Activated naive CD4-positive, alpha-beta T cell (primary cell): ENCODE measurements around the gene TUBB.
"Not testable (repeated sequence)": the region's sequence is repeated elsewhere in the genome, so short reads cannot be mapped to it uniquely, and the experiment has no call there.

ENCODE experiments used
- DNase-seq, 4 experiments: peaks; one replicate each; lab custom pipeline; 2025; lab: John Stamatoyannopoulos, UW

The TUBB gene

GRCh38 chr6:30760549-30760948, 40.4 kb downstream of the TUBB start:
- DNase-seq, result no peak

DNA sequence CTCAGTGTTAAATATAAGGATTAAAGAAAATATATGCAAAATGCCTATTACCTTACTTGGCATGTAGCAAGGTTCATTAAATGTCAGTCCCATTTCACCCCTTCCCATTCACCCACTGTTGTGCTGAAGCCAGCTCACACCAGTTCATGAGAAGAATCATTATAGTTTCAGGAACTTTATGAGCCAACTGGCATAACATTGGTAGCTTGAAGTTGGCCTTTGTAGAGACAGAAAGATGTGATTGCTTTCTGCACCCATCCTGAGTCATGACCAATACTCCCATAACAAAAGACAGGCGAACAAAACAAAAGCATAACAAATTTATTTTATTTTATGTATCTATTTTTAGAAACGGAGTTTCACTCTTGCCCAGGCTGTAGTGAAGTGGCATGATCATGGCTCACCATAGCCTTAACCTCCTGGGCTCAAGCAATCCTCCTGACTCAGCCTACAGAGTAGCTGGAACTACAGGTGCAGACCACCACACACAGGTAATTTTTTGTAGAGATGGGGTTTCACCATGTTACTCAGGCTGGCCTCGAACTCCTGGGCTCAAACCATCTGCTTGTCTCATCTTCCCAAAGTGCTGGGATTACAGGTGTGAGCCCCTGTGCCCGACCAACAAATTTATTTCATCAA, 41.8 kb downstream of the TUBB start:
- DNase-seq, result no peak

- DNase-seq, result no peak
These were observed 43.0 kb downstream of the TUBB start for GRCh38 chr6:30763155-30763617.

- peak in 1 of 4 experiments; percentile 13 for DNase-seq
These were observed 43.7 kb downstream of the TUBB start for GRCh38 chr6:30763618-30764489.

DNA sequence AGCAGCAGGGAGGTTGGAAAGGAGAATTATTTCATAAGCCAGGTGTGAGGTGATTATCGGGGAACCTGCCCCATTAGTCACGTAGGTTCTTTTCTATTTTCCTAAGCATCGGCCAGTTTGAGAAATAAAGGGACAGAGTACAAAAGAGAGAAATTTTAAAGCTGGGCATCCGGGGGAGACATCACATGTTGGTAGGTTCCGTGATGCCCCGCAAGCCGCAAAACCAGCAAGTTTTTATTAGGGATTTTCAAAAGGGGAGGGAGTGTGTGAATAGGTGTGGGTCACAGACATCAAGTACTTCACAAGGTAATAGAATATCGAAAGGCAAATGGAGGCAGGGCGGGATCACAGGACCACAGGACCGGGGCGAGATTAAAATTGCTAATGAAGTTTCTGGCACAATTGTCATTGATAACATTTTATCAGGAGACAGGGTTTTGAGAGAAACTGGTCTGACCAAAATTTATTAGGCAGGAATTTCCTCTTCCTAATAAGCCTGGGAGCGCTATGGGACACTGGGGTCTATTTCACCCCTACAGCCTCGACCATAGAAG, 44.4 kb downstream of the TUBB start:
- not testable (repeated sequence) for DNase-seq

DNA sequence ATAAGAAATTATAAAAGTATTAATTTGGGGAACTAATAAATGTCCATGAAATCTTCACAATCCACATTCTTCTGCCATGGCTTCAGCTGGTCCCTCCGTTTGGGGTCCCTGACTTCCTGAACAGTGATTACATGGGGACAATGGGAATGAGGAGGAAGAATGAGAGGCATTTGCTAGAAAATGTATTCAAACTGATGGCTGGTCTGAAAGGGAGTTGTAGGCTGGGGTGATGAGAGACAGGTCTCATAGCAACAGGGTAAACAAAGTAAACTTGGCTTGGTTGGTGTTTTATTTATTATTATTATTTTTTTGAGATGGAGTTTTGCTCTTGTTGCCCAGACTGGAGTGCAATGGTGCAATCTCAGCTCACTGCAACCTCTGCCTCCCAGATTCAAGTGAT, 45.3 kb downstream of the TUBB start:
- DNase-seq, result not testable (repeated sequence)

DNA sequence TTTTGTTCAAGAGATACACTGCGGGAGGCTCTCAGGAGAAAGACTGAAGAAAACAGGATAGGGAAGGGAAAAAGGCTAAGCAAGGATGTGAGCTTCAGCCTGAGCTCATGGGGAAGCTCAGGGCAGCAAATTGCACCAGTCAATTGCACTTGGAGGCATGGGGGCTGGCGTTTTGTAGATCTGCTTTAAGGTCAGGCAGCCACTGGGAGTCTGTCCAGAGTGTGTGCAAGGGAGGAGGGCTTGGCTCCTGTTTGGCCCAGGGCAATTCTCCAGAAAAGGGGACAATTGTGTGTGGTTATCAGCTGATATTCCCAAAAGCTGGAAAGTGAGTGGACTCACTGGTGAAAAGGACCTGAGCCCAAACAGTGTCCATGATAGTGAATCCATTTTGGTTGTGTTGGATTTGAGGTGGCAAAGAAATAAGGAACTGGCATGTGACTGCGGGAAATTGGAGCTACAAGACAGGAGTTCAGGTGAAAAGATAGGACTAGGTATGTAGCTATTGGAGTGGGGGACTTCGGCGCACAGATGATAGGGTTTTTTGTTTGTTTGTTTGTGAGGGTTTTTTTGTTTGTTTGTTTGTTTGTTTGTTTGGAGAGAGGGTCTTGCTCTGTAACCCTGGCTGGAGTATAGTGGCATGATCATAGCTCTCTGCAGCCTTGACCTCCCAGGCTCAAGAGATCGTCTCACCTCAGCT, 46.5 kb downstream of the TUBB start:
- DNase-seq, result no peak

- DNase-seq, result no peak
These were observed 47.2 kb downstream of the TUBB start for GRCh38 chr6:30767158-30767943.

- no peak for DNase-seq
These were observed 47.8 kb downstream of the TUBB start for GRCh38 chr6:30767944-30768301.

GRCh38 chr6:30768634-30769087, 48.5 kb downstream of the TUBB start:
- DNase-seq, result no peak

DNA sequence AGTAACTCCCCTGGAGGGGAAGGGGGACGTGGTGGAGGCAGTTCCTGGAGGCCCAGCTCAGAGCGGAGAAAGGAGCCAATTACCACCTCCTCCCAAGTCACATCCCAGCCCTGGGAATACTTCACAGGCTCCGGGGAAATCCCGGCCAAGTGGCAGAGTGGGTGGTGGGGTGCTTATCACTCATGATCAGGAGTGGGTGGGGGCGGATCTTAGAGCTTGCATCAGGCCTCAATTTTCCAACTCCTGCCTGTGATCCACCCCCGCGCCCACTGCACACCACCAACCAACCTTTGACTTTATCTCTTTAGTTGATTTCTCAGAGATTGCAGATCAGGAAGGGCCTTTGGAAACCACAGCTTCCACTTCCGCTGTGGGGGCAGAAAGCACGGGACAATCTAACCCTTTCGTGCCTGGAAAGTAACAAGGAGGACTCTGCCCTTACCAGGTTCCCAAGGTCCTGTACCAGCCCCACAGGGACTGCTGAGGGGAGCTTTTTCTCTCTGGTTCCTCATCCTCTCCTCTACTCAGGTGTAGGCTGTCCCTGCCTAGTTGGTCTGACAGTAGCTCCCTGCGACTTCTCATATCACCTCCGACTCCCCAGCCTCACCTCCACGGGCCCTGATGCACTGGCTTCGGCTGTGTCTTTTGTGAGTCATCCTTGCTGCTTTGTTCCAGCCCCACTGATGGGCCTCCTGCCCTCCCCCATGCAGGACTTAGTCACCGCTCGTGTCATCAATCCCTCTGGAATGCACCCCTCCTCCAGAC, 49.1 kb downstream of the TUBB start:
- peak; percentile 35 to 52 (median 40) for DNase-seq

GRCh38 chr6:30769853-30770524, 49.8 kb downstream of the TUBB start:
- DNase-seq, result no peak

DNA sequence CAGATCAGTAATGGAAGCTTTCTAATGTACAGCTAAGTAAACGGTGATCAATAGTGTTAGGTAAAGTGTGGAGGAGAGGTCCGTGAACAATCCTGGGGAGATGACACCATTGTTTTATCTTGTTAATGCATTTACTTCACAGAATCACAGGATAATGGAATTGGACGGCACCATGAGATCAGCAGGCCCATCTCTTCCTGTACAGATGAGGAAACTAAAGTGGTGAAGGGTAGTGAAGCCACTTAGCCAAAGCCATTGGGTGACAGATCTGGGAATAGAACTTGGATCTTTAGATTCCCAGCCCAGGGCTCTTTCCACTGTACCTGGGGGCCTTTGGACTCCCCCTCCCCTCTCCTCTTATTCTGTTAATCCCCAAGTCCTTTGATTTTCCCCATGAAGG, 50.4 kb downstream of the TUBB start:
- no peak for DNase-seq

DNA sequence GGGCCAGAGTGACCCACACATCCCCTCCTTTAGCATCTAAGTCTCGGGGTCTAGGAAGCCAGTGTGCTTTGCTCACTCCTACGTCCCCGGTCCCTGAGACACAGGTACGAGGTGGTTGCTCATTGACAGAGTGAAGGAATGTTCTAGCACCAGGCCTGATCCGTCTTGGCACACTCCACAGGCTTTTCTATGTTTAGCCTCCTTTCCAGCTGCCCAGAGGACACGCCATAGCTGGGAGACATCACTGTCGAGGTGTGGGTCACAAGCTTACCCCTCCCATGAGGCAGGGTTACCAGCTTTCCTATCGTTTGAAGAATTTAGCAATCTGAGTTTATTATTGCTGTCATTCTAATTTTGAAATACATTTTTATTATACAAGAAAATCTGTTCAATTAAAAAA, 54.5 kb downstream of the TUBB start:
- DNase-seq, result no peak
